Skeletal muscle satellite cell (primary cell): ENCODE data around the gene EXOC4. TPM values are rescaled to one million over a fixed set of nuclear protein-coding genes. Genes with fewer than 3 reads are reported as not detected.

Experiments
- H3K27me3 ChIP-seq: 2 replicates; pipeline ENCODE4 v1.7.0; 2013; ENCODE audit warnings: low read length; ENCODE audit not compliant: control insufficient read depth, insufficient read depth
- H3K36me3 ChIP-seq: 2 replicates; pipeline ENCODE4 v1.7.0; 2013; ENCODE audit warnings: mild to moderate bottlenecking, control low read depth, low read length; ENCODE audit not compliant: insufficient read depth
- H3K4me1 ChIP-seq: 2 replicates; pipeline ENCODE4 v1.7.0; 2013; ENCODE audit warnings: low read length; ENCODE audit not compliant: control insufficient read depth, insufficient read depth
- H3K4me2 ChIP-seq: 2 replicates; pipeline ENCODE4 v1.7.0; 2013; ENCODE audit warnings: mild to moderate bottlenecking, low read length
- H3K4me3 ChIP-seq: 2 replicates; pipeline ENCODE4 v1.7.0; 2013; ENCODE audit warnings: low read length
- H3K9ac ChIP-seq: 2 replicates; pipeline ENCODE4 v1.7.0; 2013; ENCODE audit warnings: mild to moderate bottlenecking, low read depth, low read length, moderate library complexity
- H3K9me3 ChIP-seq: replicated peaks from 2 replicates; pipeline ENCODE4 v1.7.0; 2013; ENCODE audit warnings: mild to moderate bottlenecking, control low read depth, low read length
- small RNA-seq: library from RNA; depleted of rRNA; stranded (forward); fragments of <200 nt; gene quantifications from one replicate; pipeline ENCODE3, GENCODE V24; 2012

Gene EXOC4

GRCh38 chr7:134113655-134114054, 860.8 kb downstream of the EXOC4 start:
- Histone ChIP-seq H3K4me1 (no peaks in the 10 kb centered on the region), H3K4me3 (no peak overlapping the region), H3K4me2 (no peak overlapping the region), H3K27me3 (no peaks in the 10 kb centered on the region), H3K9ac (no peak overlapping the region), H3K36me3 (no peaks in the 10 kb centered on the region), H3K9me3 (no peaks in the 10 kb centered on the region)

GRCh38 chr7:134114992-134115391, 862.1 kb downstream of the EXOC4 start:
- H3K27me3 ChIP-seq = no peaks in the 10 kb centered on the region
- no peak overlapping the region for H3K4me3 ChIP-seq
- H3K4me2 ChIP-seq = no peak overlapping the region
- H3K9ac ChIP-seq = no peak overlapping the region
- H3K4me1 ChIP-seq = no peaks in the 10 kb centered on the region
- H3K36me3 ChIP-seq = no peaks in the 10 kb centered on the region
- H3K9me3 ChIP-seq = no peaks in the 10 kb centered on the region

Small RNA genes within 50 kb of the gene (small RNA-seq; reads per million reads assigned to genes)
- not detected for gene MIR6133
